ENCODE measurements around the gene TMEM8B.

The TMEM8B gene

DNA sequence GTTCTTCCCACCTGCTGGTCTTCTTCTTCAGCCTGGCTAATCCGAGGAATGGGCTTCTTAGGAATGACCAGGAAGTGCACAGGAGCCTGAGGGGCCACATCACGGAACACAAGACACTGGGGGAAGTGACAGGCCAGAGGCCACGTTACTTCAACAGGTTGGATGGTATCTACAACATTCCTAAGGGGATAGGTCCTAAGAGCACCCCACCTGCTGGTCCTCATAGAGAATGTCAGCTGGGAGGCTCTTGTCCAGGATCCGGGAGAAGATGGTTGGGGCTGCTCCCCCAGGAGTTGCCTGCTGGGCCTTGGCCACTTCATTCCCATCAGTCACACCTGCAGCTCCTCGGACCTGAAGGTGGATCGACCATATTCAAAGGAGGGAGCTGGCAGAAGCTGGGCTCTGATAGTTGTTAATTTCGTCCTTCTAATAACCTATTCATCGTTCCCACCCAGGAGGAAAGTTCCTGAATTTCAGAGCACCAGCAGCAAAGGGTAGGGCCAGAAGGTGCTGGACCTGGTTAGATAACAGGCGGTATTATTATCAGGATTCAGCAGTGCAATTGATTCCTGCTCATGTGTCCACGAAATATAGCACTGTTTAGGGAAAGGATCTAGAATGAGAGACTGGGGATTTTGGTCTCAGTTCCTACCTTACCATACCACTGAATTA lies 15.5 kb upstream of the TMEM8B start:
- peak in 1 of 2 donors; percentile 31 for DNase-seq
- H4K12ac ChIP-seq (ENCODE audit: low read depth, low read length): no peak overlapping the region
- H3K27ac ChIP-seq (ENCODE audit: low read depth, low read length): no peak overlapping the region
- no CpG with 5 or more reads among the region's 10 CpGs for WGBS (ENCODE audit: extremely low coverage, insufficient coverage, insufficient read length)
- peak overlapping the region; percentile 27 for H2AK5ac ChIP-seq (ENCODE audit: low read length)
- H3K18ac ChIP-seq (ENCODE audit: low read length): no peak overlapping the region
- no peak overlapping the region for H2BK120ac ChIP-seq (ENCODE audit: insufficient read depth, low read length, poor library complexity)
- peak overlapping the region; percentile 47 for H4K8ac ChIP-seq (ENCODE audit: low read depth, low read length)
- H3K4me1 ChIP-seq (ENCODE audit: control insufficient read depth in 1 of 2, insufficient read depth in 2 of 2, low read length in 2 of 2): peaks cover 8 to 12% of the 10 kb centered on the region in 2 experiments
- H3K79me1 ChIP-seq (ENCODE audit: low read length): peaks cover 8% of the 10 kb centered on the region
- H2BK12ac ChIP-seq (ENCODE audit: low read length): peak overlapping the region; percentile 19
- no peak overlapping the region for H3K23ac ChIP-seq (ENCODE audit: low read length)
- no peak overlapping the region for H3K9ac ChIP-seq (ENCODE audit: low read length)
- no peak overlapping the region for H3K4me3 ChIP-seq (ENCODE audit: low read depth, low read length)
- H4K91ac ChIP-seq (ENCODE audit: low read depth, low read length): peak overlapping the region; percentile 53
- no peak overlapping the region for H3K4me2 ChIP-seq (ENCODE audit: low read length)
- H3K27me3 ChIP-seq (ENCODE audit: insufficient read depth, low read length): no peaks in the 10 kb centered on the region
- H3K14ac ChIP-seq (ENCODE audit: low read length): no peak overlapping the region
- peaks cover 3% of the 10 kb centered on the region for H3K79me2 ChIP-seq (ENCODE audit: control insufficient read depth, insufficient read depth, low read length, poor library complexity)
- no peak overlapping the region for H2AFZ ChIP-seq (ENCODE audit: insufficient read depth, low read length, poor library complexity)
- no peak overlapping the region for H3K4ac ChIP-seq (ENCODE audit: low read depth, low read length)
- no peaks in the 10 kb centered on the region for H3K9me3 ChIP-seq (ENCODE audit: insufficient read depth, low read depth, low read length)
- H2BK5ac ChIP-seq (ENCODE audit: low read depth, low read length, poor library complexity): no peak overlapping the region
- peaks cover 0 to 2% of the 10 kb centered on the region in 2 experiments for H3K36me3 ChIP-seq (ENCODE audit: control insufficient read depth in 1 of 2, insufficient read depth in 2 of 2, low read length in 2 of 2)

DNA sequence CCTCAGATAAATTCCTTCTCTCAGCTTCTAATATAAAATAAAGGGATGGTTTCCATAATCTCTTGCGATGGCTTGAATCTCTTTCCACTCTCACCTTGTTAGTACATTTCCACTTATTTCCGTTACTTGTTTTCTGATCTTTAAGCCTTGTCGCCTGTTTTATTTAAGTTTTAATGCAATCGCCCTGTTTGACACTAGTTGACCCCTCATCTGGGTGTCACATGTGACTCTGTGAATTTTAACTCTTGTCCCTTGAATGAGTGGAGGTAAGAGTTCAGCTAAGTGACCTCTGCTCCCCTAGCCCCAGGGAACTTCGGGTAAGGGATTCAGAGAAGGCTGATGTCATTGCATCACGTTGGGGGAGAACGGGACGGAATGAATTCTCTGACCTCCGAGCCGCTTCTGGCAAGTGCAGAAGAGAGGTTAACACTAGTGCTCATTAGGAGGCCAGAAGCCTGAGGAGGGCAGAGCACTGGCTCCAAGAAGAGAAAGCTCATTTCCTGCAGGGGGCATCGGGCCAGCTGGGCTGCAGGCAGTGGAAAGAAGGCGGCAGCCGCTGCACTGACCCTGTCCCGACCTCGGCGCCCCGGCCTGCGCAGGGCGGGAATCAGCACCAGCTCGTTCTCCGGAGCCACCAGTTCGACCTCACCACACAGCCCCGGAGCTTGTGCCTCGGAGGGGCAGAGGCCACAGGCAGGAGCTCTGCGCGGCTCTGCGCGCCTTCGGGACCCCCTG lies 14.8 kb upstream of the TMEM8B start:
- Histone ChIP-seq H2BK120ac (ENCODE audit: insufficient read depth, low read length, poor library complexity) (peak overlapping the region; percentile 39), H2AK5ac (ENCODE audit: low read length) (peak overlapping the region; percentile 21), H4K12ac (ENCODE audit: low read depth, low read length) (peak overlapping the region; percentile 79), H4K8ac (ENCODE audit: low read depth, low read length) (peak overlapping the region; percentile 89), H3K4ac (ENCODE audit: low read depth, low read length) (peak overlapping the region; percentile 42), H3K23ac (ENCODE audit: low read length) (no peak overlapping the region), H3K79me1 (ENCODE audit: low read length) (peaks cover 8% of the 10 kb centered on the region), H3K9ac (ENCODE audit: low read length) (peak overlapping the region; percentile 85), H3K9me3 (ENCODE audit: insufficient read depth, low read depth, low read length) (no peaks in the 10 kb centered on the region), H2BK5ac (ENCODE audit: low read depth, low read length, poor library complexity) (peak overlapping the region; percentile 81), H3K14ac (ENCODE audit: low read length) (peak overlapping the region; percentile 83), H3K27me3 (ENCODE audit: insufficient read depth, low read length) (no peaks in the 10 kb centered on the region), H2BK12ac (ENCODE audit: low read length) (no peak overlapping the region), H3K18ac (ENCODE audit: low read length) (peak overlapping the region; percentile 83), H3K79me2 (ENCODE audit: control insufficient read depth, insufficient read depth, low read length, poor library complexity) (peaks cover 3% of the 10 kb centered on the region), H4K91ac (ENCODE audit: low read depth, low read length) (peak overlapping the region; percentile 92), H3K4me3 (ENCODE audit: low read depth, low read length) (peak overlapping the region; percentile 94), H2AFZ (ENCODE audit: insufficient read depth, low read length, poor library complexity) (peak overlapping the region; percentile 57), H3K4me1 (ENCODE audit: control insufficient read depth in 1 of 2, insufficient read depth in 2 of 2, low read length in 2 of 2) (peaks cover 8 to 12% of the 10 kb centered on the region in 2 experiments), H3K36me3 (ENCODE audit: control insufficient read depth in 1 of 2, insufficient read depth in 2 of 2, low read length in 2 of 2) (no peaks in the 10 kb centered on the region), H3K27ac (ENCODE audit: low read depth, low read length) (peak overlapping the region; percentile 85), H3K4me2 (ENCODE audit: low read length) (peak overlapping the region; percentile 75)
- no CpG with 5 or more reads among the region's 29 CpGs for WGBS (ENCODE audit: extremely low coverage, insufficient coverage, insufficient read length)
- peak; percentile 52 to 72 for DNase-seq

DNA sequence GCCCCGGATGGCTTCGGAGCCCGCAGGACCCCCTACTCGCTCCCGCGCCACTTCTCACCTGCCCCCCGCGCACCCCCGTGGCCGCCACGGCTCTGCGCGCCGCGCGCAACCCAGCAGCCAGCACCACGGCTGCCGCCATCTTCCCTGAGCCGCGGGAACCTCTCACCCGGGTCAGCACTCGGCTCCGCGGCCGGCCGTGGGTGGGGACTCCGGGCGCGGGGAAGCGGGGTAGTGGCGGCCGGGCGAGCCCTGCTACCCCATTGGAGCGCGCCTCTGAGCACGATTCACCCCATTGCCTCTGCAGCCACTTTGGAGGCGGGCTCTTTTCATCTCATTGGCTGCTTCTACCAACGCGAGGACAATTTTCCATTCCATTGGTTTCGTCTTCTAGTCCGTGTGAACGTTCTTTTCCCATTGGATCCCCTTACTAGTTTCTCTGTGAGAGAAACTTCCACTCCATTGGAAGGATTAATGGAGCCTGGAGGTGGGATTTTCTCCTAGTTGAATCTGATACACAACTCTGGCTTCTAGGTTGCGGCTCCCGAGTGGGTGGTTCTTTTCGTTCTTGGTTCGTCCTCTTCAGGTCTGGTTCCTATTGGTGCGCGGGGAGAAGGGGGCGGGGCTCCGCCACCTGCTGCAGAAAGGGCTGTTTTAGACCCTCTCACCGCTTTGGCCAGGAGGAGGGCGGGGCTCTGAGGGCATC lies 14.0 kb upstream of the TMEM8B start, which contains the start of gene HINT2:
TSS of gene HINT2 (minus strand) at position 202 of the 703 bp plus-strand sequence. CDS start at position 139, 63 bp downstream.
- H3K36me3 ChIP-seq (ENCODE audit: control insufficient read depth in 1 of 2, insufficient read depth in 2 of 2, low read length in 2 of 2): no peaks in the 10 kb centered on the region
- H2AFZ ChIP-seq (ENCODE audit: insufficient read depth, low read length, poor library complexity): peak within 1 kb of the TSS; percentile 69
- H3K4me2 ChIP-seq (ENCODE audit: low read length): peak within 1 kb of the TSS; percentile 75
- peak within 1 kb of the TSS; percentile 85 for H3K27ac ChIP-seq (ENCODE audit: low read depth, low read length)
- WGBS (ENCODE audit: extremely low coverage, insufficient coverage, insufficient read length): no CpG with 5 or more reads among the region's 52 CpGs
- H2BK120ac ChIP-seq (ENCODE audit: insufficient read depth, low read length, poor library complexity): peak within 1 kb of the TSS; percentile 39
- peak within 1 kb of the TSS; percentile 89 for H4K8ac ChIP-seq (ENCODE audit: low read depth, low read length)
- H4K91ac ChIP-seq (ENCODE audit: low read depth, low read length): peak within 1 kb of the TSS; percentile 92
- peak within 1 kb of the TSS; percentile 21 for H2AK5ac ChIP-seq (ENCODE audit: low read length)
- peak within 1 kb of the TSS; percentile 42 for H2BK12ac ChIP-seq (ENCODE audit: low read length)
- no peaks in the 10 kb centered on the region for H3K27me3 ChIP-seq (ENCODE audit: insufficient read depth, low read length)
- H3K14ac ChIP-seq (ENCODE audit: low read length): peak within 1 kb of the TSS; percentile 83
- H2BK5ac ChIP-seq (ENCODE audit: low read depth, low read length, poor library complexity): peak within 1 kb of the TSS; percentile 81
- H3K4me1 ChIP-seq (ENCODE audit: control insufficient read depth in 1 of 2, insufficient read depth in 2 of 2, low read length in 2 of 2): peaks cover 8 to 12% of the 10 kb centered on the region in 2 experiments
- H3K9me3 ChIP-seq (ENCODE audit: insufficient read depth, low read depth, low read length): no peaks in the 10 kb centered on the region
- DNase-seq: peak; percentile 98 to 99
- peak within 1 kb of the TSS; percentile 94 for H3K4me3 ChIP-seq (ENCODE audit: low read depth, low read length)
- H3K79me1 ChIP-seq (ENCODE audit: low read length): peaks cover 8% of the 10 kb centered on the region
- no peak within 1 kb of the TSS for H3K23ac ChIP-seq (ENCODE audit: low read length)
- peak within 1 kb of the TSS; percentile 83 for H3K18ac ChIP-seq (ENCODE audit: low read length)
- peaks cover 3% of the 10 kb centered on the region for H3K79me2 ChIP-seq (ENCODE audit: control insufficient read depth, insufficient read depth, low read length, poor library complexity)
- peak within 1 kb of the TSS; percentile 79 for H4K12ac ChIP-seq (ENCODE audit: low read depth, low read length)
- peak within 1 kb of the TSS; percentile 85 for H3K9ac ChIP-seq (ENCODE audit: low read length)
- H3K4ac ChIP-seq (ENCODE audit: low read depth, low read length): peak within 1 kb of the TSS; percentile 42

DNA sequence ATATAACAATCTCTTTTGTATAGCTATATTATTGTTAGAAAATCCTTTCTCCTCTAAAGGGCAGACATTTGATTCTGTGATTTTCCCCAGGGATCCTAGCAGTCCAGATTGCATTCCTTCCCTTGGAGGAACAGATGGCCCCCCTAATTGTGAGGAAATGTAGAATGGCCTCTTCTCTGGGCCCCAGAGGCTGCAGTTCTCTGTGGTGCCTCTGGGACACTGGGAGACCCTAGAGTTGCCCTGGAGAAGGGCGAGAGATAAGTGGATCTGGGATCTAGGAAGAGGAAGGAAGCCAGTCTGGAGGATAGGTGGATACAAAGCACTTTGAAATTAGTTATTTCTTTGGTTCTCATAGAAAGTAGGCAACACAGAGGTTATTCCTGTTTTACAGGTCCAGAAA lies 12.3 kb upstream of the TMEM8B start:
- Histone ChIP-seq H2BK5ac (ENCODE audit: low read depth, low read length, poor library complexity) (no peak overlapping the region), H3K4me2 (ENCODE audit: low read length) (no peak overlapping the region), H3K23ac (ENCODE audit: low read length) (no peak overlapping the region), H3K9ac (ENCODE audit: low read length) (no peak overlapping the region), H4K8ac (ENCODE audit: low read depth, low read length) (no peak overlapping the region), H3K4me1 (ENCODE audit: control insufficient read depth in 1 of 2, insufficient read depth in 2 of 2, low read length in 2 of 2) (peaks cover 8 to 11% of the 10 kb centered on the region in 2 experiments), H3K79me1 (ENCODE audit: low read length) (peaks cover 8% of the 10 kb centered on the region), H3K27me3 (ENCODE audit: insufficient read depth, low read length) (no peaks in the 10 kb centered on the region), H2BK120ac (ENCODE audit: insufficient read depth, low read length, poor library complexity) (no peak overlapping the region), H3K79me2 (ENCODE audit: control insufficient read depth, insufficient read depth, low read length, poor library complexity) (peaks cover 3% of the 10 kb centered on the region), H3K36me3 (ENCODE audit: control insufficient read depth in 1 of 2, insufficient read depth in 2 of 2, low read length in 2 of 2) (no peaks in the 10 kb centered on the region), H3K9me3 (ENCODE audit: insufficient read depth, low read depth, low read length) (no peaks in the 10 kb centered on the region), H3K4ac (ENCODE audit: low read depth, low read length) (no peak overlapping the region), H4K12ac (ENCODE audit: low read depth, low read length) (no peak overlapping the region), H3K4me3 (ENCODE audit: low read depth, low read length) (no peak overlapping the region), H2BK12ac (ENCODE audit: low read length) (no peak overlapping the region), H4K91ac (ENCODE audit: low read depth, low read length) (no peak overlapping the region), H3K14ac (ENCODE audit: low read length) (no peak overlapping the region), H3K18ac (ENCODE audit: low read length) (no peak overlapping the region), H2AK5ac (ENCODE audit: low read length) (no peak overlapping the region), H3K27ac (ENCODE audit: low read depth, low read length) (no peak overlapping the region), H2AFZ (ENCODE audit: insufficient read depth, low read length, poor library complexity) (no peak overlapping the region)
- no CpG with 5 or more reads among the region's 1 CpG for WGBS (ENCODE audit: extremely low coverage, insufficient coverage, insufficient read length)
- peak in 1 of 2 donors; percentile 18 for DNase-seq

Data from trophoblast cell (in vitro differentiated cells and primary cell).